HG02588 (cell line): Measurements from ENCODE around the gene POLN.

Experiments used
- ATAC-seq: cut with Tn5 transposase; IDR thresholded peaks from one replicate; pipeline ENCODE4 v1.9.1; 2021; ENCODE audit warnings: mild to moderate bottlenecking, moderate library complexity; ENCODE audit not compliant: unreplicated experiment

The POLN gene

GRCh38 chr4:2073808-2074481, 168.0 kb downstream of the POLN start:
- ATAC-seq, result no peak

DNA sequence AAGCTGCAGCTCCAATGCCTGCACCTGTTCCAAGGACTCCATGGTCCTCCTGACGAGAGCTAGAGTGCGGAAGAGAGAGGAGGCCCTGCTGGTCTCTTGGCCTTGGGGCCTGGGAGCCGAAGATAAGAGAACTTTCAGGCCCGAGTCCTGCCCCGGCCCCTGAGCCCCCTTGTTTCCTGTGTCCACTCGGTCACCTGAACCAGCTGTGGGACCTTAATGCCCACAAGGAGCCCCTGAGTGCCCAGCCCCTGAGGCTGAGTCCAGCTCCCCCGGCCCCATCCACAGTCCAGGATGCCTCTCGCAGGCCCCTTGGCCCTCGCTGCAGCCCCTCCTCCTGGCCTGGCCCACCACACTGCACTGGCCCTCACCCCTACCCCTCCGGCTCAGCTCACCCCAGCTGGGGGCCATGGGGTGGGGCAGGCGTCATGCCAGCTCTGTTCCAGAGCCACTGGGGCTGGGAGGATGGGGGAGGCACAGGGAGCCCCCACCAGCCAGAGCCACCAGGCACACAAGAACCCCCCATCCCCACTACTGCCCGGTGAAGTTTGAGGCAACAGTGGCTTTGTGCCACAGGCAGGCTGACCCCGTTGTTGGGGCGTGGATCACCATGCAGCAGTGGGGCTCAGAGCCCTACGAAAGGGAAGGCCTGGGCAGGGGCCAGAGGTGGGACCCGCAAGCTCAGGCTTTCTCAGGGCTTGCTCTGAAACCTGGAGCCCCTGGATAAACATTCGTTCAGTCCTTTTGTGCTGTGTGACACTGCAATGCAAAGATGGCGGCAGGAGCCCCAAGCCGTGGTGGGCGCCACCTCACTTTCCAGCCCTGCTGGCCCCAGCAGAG, 168.7 kb downstream of the POLN start:
- no peak for ATAC-seq

- no peak for ATAC-seq
Observed at GRCh38 chr4:2071912-2072867, 169.7 kb downstream of the POLN start.

DNA sequence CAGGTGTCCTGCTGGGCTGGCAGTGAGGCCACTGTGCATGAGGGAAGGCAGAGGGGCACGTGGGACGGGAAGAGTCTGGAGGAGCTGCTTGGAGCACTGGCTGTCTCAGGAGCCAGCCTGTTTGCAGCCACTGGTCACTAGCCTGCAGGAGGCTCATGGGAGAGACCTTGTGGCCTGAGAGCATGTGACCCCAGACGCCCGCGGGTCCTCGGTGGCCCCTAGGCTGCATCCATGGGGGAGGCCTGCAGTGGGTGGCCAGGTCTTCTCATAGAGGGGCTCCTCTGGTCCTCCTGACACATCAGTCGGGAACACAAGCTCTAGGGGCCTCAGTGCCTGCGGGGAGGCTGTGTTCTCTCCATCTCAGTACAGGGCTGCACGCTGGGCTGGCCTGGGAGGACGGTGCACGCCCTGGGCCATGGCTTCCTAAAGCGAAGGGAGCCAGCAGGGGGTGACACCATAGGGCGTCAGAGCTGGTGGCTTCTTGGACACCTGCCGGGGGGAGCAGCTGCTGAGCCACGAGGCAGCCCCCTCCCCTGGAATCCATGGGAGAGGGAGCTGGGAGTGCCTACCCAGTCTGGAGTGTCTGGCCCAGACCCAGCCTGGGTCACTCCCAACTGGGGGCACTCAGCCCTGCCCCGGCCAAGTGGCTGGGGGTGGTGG, 170.5 kb downstream of the POLN start:
- ATAC-seq, result no peak

GRCh38 chr4:2070421-2071251, 171.3 kb downstream of the POLN start:
- ATAC-seq, result no peak

DNA sequence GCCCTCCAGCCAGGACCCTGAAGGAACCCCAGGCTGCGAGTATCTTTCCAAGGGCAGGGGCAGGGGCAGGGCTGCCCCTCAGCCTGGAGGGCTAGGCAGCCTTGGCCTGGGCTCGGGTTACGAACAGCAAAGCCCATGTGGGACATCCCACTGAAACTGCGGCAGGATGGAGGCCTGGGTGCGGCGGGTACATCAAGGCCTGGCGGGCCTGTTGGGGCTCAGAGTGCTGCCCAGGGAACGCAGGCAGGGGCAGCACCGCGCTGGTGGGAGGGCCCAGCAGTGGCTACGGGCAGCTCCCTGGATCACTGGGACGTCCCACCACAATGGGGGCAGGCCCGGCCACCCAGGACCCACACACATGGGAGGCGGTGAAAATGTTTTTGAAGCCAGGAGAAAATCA, 171.9 kb downstream of the POLN start:
- no peak for ATAC-seq

DNA sequence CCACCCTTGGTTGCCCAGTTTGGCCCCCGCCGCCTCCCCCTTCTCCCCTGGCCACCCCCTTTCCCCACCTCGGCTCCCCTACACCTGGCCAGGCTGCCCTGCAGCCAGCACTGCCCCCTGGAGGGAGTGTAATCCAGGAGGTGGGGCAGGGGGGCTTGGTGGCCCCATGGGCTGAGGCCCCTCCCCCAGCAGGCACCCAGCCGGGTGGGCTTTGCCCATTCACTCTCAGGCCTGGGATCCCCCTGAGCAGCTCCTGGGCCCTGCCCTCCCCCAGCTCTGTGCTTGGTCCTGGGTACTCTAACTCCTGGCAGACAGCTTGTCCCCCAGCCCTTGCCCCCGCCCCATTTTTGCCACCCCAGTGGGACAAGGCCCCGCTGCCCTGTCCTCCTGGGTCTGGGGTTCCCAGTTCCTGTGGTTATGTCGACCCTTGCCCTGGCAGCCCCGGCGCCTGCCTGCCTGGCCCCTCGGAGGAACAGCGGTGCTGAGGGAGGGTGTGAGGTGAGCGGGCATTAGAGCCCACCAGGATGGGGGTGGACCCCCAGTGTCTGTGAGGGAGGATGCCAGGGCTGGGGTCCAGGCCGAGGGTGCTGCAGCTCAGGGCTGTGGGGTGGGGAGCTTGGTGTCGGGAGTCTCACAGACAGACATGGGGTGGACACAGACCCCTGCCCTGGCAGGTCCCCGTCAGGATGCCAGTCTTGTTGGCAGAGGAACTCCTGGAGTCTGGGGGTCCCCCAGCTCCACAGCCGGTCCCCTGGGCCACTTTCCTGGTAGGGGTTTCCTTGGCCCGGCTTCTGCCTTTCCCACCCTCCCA, 172.6 kb downstream of the POLN start:
- no peak for ATAC-seq

DNA sequence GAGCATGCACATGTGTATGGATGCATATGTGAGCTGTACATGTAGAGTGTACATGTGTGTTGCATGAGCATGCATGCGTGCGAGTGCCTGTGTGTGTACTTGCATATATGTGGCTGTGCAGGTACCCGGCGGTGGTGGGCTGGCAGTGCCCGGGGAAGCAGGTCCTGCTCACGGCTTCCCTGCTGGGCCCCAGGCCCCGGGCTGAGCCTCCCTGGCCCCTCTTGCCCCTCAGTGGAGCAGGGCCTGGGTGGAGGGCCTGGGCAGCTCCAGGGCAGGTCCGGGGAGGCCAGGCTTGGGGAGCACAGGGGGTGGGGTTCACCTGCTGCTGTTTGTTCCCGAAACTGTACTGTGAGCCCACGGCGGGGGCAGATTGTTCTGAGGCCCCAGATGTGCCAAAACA, 173.4 kb downstream of the POLN start:
- ATAC-seq, result no peak

DNA sequence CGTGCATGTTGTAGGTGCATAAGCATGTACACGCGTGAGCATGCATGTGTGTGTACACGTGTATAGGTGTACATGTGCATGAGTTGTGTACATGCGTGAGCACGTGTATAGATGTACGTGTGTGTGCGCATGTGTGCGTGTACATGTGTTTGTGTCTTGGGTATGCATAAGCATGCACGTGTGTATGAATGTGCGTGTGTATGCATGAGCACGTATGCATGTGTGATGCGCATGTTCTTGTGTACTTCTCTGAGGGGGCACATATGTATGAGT, 173.8 kb downstream of the POLN start:
- no peak for ATAC-seq

DNA sequence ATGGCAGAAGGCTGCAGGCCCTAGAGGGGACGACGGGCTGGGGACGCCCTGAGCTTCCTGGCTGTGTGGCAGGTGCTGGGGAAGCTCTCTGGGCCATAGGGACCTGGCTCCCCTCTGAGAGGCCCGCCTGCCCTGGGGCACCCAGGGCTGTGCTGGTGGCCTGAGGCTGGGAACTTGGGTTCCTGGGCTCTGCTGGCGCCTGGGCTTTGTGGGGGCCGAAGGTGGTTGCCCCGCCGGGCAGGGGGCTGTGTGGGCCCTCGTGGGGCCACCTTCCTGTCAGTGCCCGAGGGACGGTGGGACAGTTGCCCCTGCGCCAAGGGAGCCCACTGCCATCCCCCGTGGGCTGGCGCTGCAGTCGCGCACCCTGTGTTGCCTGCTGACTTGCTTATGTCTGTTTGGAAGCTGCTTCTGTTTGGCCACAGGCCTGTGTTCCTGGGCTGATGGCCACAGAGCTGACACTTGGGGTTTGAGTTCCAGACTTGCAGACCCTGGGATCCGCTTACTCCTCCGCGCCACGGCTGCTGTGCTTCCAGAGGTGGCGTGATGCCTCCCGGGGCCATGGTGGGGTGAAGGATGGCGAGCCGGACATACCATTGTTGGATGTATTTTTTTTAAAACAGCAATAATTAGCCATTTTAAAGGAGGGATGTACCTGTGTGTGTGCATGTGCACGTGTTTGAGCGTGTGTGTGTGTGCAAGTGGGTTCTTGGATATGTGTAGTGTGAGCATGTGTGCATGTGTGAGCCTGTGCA, 174.3 kb downstream of the POLN start:
- ATAC-seq, result no peak

DNA sequence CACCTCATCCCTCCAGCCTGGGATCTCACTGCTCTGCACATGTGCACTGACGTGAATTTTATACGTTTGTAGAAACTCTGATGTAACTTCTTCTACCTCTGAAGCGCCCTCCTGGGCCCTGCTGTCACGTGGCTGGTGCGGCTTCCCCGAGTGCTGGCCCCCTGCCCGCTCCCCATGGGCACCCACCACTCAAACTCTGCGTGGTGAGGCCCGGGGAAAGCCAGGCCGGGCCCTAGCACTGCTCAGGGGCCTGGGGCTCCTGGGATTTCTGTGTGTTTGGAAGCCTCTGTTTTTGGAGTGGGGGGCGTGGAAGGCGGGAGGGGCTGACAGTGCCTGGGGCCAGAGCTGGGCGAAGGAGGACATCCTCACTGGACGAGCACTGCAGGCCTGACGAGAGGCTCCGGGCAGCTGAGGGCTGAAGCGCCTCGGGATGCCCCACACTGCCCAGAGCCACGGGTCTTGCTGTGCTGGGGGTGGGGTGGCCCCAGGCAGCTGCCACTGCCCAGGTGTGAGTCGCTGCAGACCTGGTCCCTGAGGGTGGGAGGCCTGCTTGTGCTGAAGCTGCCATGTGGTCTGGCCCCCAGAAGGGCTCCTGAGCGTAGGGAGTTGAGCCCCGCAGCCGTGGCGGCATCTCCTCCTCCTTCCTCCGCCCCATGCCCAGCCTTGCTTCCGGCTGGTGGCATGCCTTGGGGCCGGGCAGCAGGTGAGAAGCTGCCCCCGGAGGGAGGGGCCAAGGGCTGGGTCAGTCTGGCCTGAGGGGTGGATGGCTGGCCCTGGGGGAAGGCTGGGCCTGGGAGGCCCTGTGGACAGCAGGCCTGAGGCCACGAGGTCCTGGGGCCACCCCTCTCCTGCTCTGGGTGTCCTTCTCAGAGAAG, 175.1 kb downstream of the POLN start:
- ATAC-seq, result no peak

DNA sequence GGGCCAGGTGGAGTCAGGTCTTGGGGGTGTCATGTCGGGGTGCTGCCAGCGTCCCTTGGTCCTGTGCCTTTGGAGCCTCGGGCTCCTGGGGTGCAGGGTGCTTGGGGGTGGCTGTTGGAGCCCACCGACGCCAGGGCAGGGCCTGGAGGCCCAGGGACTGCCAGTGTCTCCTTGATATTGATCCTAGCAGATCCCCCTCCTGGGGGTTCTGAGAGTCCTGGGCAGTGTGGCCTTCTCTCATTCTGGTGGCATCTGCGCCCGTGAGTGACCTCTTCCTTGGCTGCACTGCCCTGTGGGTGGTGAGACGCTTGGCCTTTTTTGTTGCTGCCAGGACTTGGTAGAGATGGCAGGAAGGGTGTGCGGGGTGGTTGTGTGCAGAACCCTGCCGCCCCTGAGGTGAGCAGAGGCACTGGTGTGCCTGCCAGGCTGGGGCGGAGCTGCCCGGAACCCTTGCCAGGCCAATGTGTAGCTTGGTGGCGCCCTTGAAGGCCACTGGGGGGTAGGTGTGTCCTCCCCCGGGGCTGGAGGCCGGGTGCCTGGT, 175.8 kb downstream of the POLN start:
- ATAC-seq, result no peak

- no peak for ATAC-seq
Observed at GRCh38 chr4:2065106-2065930, 176.6 kb downstream of the POLN start.

DNA sequence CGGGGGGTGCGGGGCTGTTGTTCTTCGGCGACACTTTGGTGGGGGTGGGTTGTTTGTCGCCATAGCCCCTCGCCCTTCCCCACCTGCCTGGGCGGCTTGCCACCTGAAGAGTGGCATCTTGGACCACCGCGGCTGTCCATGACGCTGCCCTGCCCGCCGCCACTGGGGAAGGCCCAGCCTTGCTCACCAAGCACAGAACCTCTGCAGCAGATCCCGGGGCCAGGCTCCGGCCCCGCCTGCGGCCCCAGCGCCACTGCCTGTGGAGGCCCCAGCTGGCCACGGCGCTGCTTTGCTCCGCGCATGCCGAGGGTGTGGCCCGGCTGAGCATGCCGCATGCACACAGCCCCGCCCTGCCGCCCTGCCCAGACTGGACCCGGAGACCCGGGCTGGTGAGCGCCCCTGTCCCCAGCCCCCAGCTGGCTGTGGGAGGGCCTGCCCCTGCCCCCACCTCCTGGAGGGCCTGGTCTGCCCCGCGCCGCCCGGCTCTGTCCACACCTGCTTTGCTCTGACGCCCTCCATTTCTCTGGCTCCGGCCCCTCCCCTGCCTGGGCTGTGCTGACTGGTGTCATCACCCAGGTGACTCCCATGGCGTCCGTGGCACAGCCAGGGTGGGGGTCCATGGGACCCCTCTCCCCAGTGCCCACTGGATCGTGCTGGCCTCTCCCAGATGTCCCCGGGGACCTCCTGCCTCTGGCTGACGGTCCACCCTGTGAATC, 177.5 kb downstream of the POLN start:
- ATAC-seq, result no peak

GRCh38 chr4:2063557-2064275, 178.2 kb downstream of the POLN start:
- ATAC-seq, result no peak
